ENCODE results near the gene DCTN5.

DNA sequence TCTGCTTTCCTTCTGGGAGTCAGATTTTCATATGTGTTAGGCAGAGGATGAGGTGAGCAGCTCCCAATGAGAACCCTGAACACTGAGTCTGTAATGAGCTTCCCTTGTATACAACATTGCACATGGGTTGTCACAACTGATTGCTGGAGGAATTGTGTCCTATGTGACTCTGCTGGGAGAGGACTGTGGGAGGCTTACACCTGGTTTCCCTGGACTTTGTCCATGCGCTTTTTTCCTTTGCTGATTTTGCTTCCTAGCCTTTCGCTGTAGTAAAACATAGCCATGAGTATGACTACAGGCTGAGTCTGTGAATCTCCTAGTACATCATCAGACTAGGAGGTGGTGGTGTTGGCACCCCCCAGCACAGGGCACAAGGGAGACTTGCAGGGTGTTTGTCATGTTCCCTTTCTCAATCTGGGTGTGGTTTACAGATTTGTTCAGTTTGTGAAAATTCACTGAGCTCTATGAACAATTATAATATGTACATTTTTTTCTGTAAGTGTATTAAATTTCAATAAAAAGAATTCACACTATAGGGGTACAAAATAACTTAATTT, 35.7 kb downstream of the DCTN5 start:
- TF ChIP-seq POLR2A (IDR thresholded peaks at IDR 0.05) = no peak
- no peak for TF ChIP-seq EP300 (IDR thresholded peaks at IDR 0.05)
- TF ChIP-seq, protein P1, sequence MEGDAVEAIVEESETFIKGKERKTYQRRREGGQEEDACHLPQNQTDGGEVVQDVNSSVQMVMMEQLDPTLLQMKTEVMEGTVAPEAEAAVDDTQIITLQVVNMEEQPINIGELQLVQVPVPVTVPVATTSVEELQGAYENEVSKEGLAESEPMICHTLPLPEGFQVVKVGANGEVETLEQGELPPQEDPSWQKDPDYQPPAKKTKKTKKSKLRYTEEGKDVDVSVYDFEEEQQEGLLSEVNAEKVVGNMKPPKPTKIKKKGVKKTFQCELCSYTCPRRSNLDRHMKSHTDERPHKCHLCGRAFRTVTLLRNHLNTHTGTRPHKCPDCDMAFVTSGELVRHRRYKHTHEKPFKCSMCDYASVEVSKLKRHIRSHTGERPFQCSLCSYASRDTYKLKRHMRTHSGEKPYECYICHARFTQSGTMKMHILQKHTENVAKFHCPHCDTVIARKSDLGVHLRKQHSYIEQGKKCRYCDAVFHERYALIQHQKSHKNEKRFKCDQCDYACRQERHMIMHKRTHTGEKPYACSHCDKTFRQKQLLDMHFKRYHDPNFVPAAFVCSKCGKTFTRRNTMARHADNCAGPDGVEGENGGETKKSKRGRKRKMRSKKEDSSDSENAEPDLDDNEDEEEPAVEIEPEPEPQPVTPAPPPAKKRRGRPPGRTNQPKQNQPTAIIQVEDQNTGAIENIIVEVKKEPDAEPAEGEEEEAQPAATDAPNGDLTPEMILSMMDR (IDR thresholded peaks at IDR 0.05) = no peak
